ENCODE results near the gene MNX1.

GRCh38 chr7:157053118-157053517, 42.7 kb upstream of the MNX1 start:
- TF ChIP-seq CTCF (IDR thresholded peaks at IDR 0.05; ENCODE audit: low read depth, low read length, poor library complexity, severe bottlenecking) (no peak), EZH2phosphoT487 (IDR thresholded peaks at IDR 0.05; ENCODE audit: borderline replicate concordance, low read length) (no peak)
